Measurements from ENCODE around the gene EVI2A. TPM values are rescaled to one million over a fixed set of nuclear protein-coding genes. Genes with fewer than 3 reads are reported as not detected.

The EVI2A gene
- total RNA-seq, 1 experiment from 2014 or later, result not detected

GRCh38 chr17:31296142-31296541 is 25.3 kb downstream of the EVI2A start:
- no peaks in the 10 kb centered on the region for H3K36me3 ChIP-seq (ENCODE audit: control insufficient read depth in 1 of 2, insufficient read depth in 2 of 2, low read length in 2 of 2)
- H3K4me2 ChIP-seq (ENCODE audit: low read length), result no peak overlapping the region
- CTCF ChIA-PET, result no interaction called here
- H3K27ac ChIP-seq (ENCODE audit: low read depth, low read length), result no peak overlapping the region
- no peak overlapping the region for H3K9ac ChIP-seq (ENCODE audit: low read length)
- no peaks in the 10 kb centered on the region for H3K4me1 ChIP-seq (ENCODE audit: control insufficient read depth in 1 of 2, insufficient read depth in 2 of 2, low read length in 2 of 2)
- no peak overlapping the region for H3K4me3 ChIP-seq (replicated peaks in 1 of 2; ENCODE audit: low read depth in 1 of 2, low read length in 2 of 2)
- no peaks in the 10 kb centered on the region for H3K27me3 ChIP-seq (ENCODE audit: insufficient read depth, low read length)
- no peak overlapping the region for H2AFZ ChIP-seq (ENCODE audit: low read depth, low read length, poor library complexity, severe bottlenecking)
- intact Hi-C loops (cut with micrococcal nuclease), result no loop called here
- POLR2A ChIA-PET, result no interaction called here
- RAD21 ChIA-PET (ENCODE audit: low non-redundant PET in 1 of 2, low total read pairs in 2 of 2, uncharacterized antibody in 2 of 2, unreplicated experiment in 2 of 2), result no interaction called here
- no peak for TF ChIP-seq RAD21 (IDR thresholded peaks at IDR 0.05; ENCODE audit: low read depth)
- no peak for TF ChIP-seq ZFX (IDR thresholded peaks at IDR 0.05)
- no peak for TF ChIP-seq SRF (IDR thresholded peaks at IDR 0.05; ENCODE audit: low read depth)
- TF ChIP-seq ZBTB33 (IDR thresholded peaks at IDR 0.05; ENCODE audit: extremely low read depth, insufficient replicate concordance, low read length), result no peak
- no peak for TF ChIP-seq CTCF (IDR thresholded peaks at IDR 0.05 in 2 of 3, conservative IDR thresholded peaks at IDR 0.05 in 1 of 3; ENCODE audit: borderline replicate concordance in 1 of 3, insufficient read depth in 1 of 3, low read depth in 2 of 3, low read length in 2 of 3)
- no peak for TF ChIP-seq EZH2 (IDR thresholded peaks at IDR 0.05)
- TF ChIP-seq ZNF274 (IDR thresholded peaks at IDR 0.05; ENCODE audit: low read depth, low read length), result no peak
- no peak for TF ChIP-seq REST (IDR thresholded peaks at IDR 0.05; ENCODE audit: low read depth)
- no peaks in the 10 kb centered on the region for H3K79me2 ChIP-seq (ENCODE audit: insufficient read depth, low read length)
- DNase-seq (ENCODE audit: low read depth, low spot score), result no peak
- no peak for ATAC-seq
- no TSS peak for BruUV-seq (replicated peaks)
- no peaks in the 10 kb centered on the region for H3K9me2 ChIP-seq (ENCODE audit: insufficient read depth)
- no peaks in the 10 kb centered on the region; the same call in 1 of the 2 replicates for H4K20me1 ChIP-seq (ENCODE audit: insufficient read depth)
- no peaks in the 10 kb centered on the region for H3K9me3 ChIP-seq (ENCODE audit: control insufficient read depth in 1 of 2, insufficient read depth in 1 of 2, low read depth in 1 of 2, low read length in 2 of 2)
